Measurements from ENCODE around the gene KIAA1755. TPM values are rescaled to one million over a fixed set of nuclear protein-coding genes. Genes with fewer than 3 reads are reported as not detected.

Gene KIAA1755
- total RNA-seq, 1 donor from 2014 or later, result 0.22 TPM

DNA sequence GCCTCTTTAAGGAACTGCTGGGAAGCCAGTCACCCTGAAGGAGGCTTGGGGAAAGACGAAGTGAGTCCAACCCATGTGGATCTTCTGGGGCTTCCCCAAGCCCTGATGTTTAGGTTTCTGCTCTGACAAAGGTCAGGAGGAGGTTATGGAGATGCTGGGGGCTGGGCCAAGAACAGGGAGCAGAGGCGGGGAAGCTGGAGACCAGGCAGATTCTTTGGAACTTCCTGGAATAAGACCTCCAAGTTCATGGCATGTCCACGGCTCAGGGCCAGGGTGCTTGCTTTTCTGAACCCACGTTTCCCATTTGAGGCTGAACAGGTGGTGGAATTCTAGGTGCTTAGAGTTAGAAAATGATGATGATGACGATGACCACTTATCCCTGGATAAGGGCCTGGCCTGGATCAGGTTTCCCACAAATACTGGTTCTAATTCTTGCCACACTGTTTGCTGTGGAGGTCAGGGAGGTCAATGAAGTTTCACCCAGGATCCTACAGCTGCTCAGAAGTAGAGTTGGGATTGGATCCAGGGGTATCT lies 65.5 kb downstream of the KIAA1755 start:
- no peaks in the 10 kb centered on the region for H3K27me3 ChIP-seq
- peaks cover 7% of the 10 kb centered on the region for H3K27me3 Mint-ChIP-seq (ENCODE audit: insufficient read depth, low read depth)

DNA sequence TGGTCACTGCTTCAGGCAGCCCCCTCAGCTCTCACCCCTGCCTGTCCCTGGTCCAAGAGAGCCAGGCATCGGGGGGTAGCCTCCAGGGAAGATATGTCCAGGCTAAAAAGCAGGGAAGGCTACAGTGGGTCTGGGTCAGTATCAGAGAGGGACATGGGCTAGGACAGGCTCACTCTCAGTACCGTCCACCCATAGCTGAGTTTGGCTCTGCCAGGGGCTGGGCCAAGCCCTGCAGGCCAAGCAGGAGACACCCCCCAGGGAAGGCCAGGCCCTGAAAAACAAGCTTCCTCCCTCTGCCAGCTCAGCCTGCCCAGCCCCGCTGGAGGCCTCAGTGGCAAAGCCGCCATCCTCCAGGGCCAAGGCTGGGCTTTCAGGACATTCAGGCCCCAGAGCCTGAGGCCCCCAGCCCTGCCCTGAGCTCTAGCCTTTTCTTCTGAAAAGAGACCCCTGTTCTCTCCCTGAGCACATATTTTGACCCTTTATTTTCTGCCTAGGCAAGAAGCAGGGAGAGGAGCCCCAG lies 66.9 kb downstream of the KIAA1755 start:
- no peak overlapping the region for H3K27ac Mint-ChIP-seq

More for the DNA sequence above, 65.5 kb downstream of the KIAA1755 start:
- H3K27ac ChIP-seq, result no peak overlapping the region
- H2AFZ ChIP-seq (replicated peaks), result no peak overlapping the region
- H3K27ac Mint-ChIP-seq, result peak overlapping the region; percentile 78
- no peaks in the 10 kb centered on the region for H3K36me3 ChIP-seq
- H3K79me2 ChIP-seq (ENCODE audit: low read depth), result no peaks in the 10 kb centered on the region
- H3K36me3 Mint-ChIP-seq, result no peaks in the 10 kb centered on the region
- H3K4me3 Mint-ChIP-seq, result no peak overlapping the region
- H4K20me1 ChIP-seq (ENCODE audit: low read depth), result no peaks in the 10 kb centered on the region
- TF ChIP-seq EZH2 (IDR thresholded peaks at IDR 0.05), result no peak
- TF ChIP-seq, protein P1, sequence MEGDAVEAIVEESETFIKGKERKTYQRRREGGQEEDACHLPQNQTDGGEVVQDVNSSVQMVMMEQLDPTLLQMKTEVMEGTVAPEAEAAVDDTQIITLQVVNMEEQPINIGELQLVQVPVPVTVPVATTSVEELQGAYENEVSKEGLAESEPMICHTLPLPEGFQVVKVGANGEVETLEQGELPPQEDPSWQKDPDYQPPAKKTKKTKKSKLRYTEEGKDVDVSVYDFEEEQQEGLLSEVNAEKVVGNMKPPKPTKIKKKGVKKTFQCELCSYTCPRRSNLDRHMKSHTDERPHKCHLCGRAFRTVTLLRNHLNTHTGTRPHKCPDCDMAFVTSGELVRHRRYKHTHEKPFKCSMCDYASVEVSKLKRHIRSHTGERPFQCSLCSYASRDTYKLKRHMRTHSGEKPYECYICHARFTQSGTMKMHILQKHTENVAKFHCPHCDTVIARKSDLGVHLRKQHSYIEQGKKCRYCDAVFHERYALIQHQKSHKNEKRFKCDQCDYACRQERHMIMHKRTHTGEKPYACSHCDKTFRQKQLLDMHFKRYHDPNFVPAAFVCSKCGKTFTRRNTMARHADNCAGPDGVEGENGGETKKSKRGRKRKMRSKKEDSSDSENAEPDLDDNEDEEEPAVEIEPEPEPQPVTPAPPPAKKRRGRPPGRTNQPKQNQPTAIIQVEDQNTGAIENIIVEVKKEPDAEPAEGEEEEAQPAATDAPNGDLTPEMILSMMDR (IDR thresholded peaks at IDR 0.05), result no peak
- TF ChIP-seq EZH2phosphoT487 (IDR thresholded peaks at IDR 0.05), result no peak
- H3F3A ChIP-seq (ENCODE audit: low read depth), result peaks cover 7% of the 10 kb centered on the region
- H3K9ac ChIP-seq, result no peak overlapping the region
- no peak overlapping the region for H3K4me3 ChIP-seq
- no peak for DNase-seq (ENCODE audit: low spot score)
- H3K4me1 ChIP-seq, result peaks cover 10% of the 10 kb centered on the region
- no peaks in the 10 kb centered on the region for H3K9me3 ChIP-seq (ENCODE audit: low read depth)
- no peak overlapping the region for H3K4me2 ChIP-seq
- H3K4me1 Mint-ChIP-seq, result peaks cover 17% of the 10 kb centered on the region
- peaks cover 5% of the 10 kb centered on the region for H3K9me3 Mint-ChIP-seq

DNA sequence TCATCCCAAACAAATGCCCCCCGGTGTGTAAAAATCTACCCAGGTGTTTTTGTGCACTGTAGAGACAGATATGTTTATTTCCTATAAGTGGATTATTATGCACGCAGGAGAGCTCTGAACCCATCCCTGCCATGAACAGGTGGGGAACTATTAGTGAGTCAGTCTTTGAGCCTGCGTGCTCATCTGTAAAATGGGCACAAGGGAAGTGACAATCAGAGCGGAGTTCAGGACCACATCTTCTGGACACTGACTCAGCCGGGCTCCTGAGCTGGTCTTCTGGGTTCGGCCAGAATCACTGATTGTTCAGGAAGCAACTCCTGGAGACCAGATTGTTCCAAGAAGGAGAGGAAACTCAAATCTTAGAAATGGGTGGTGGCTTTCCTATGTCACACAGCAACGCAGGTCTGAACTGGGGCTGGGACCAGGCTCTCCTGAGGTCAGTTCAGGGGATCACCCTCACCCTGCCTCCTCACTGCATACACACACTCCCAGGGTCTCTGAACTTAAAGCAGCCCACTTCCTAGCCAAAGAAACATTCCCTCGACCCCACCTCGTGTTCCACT lies 68.1 kb downstream of the KIAA1755 start:
- Mint-ChIP-seq H3K36me3 (no peaks in the 10 kb centered on the region), H3K9me3 (peaks cover 5% of the 10 kb centered on the region), H3K27me3 (ENCODE audit: insufficient read depth, low read depth) (peaks cover 10% of the 10 kb centered on the region), H3K27ac (no peak overlapping the region), H3K4me3 (no peak overlapping the region), H3K4me1 (peaks cover 16% of the 10 kb centered on the region)
- H3K36me3 ChIP-seq, result no peaks in the 10 kb centered on the region
- no peak overlapping the region for H2AFZ ChIP-seq (replicated peaks)
- no peak overlapping the region for H3K27ac ChIP-seq
- H4K20me1 ChIP-seq (ENCODE audit: low read depth), result no peaks in the 10 kb centered on the region
- H3K4me2 ChIP-seq, result no peak overlapping the region
- H3K9me3 ChIP-seq (ENCODE audit: low read depth), result no peaks in the 10 kb centered on the region
- no peak overlapping the region for H3K9ac ChIP-seq
- no peak for DNase-seq (ENCODE audit: low spot score)
- H3K4me1 ChIP-seq, result peaks cover 5% of the 10 kb centered on the region
- H3K79me2 ChIP-seq (ENCODE audit: low read depth), result no peaks in the 10 kb centered on the region
- H3F3A ChIP-seq (ENCODE audit: low read depth), result no peaks in the 10 kb centered on the region
- no peak for TF ChIP-seq EZH2 (IDR thresholded peaks at IDR 0.05)
- TF ChIP-seq, protein P1 (IDR thresholded peaks at IDR 0.05), result no peak
- TF ChIP-seq EZH2phosphoT487 (IDR thresholded peaks at IDR 0.05), result no peak
- H3K27me3 ChIP-seq, result no peaks in the 10 kb centered on the region
- H3K4me3 ChIP-seq, result no peak overlapping the region

More for the DNA sequence above, 66.9 kb downstream of the KIAA1755 start:
- TF ChIP-seq, protein P1 (IDR thresholded peaks at IDR 0.05), result no peak
- TF ChIP-seq EZH2 (IDR thresholded peaks at IDR 0.05) (no peak), EZH2phosphoT487 (IDR thresholded peaks at IDR 0.05) (no peak)
- no peaks in the 10 kb centered on the region for H3K27me3 ChIP-seq
- H2AFZ ChIP-seq (replicated peaks), result no peak overlapping the region
- Mint-ChIP-seq H3K27me3 (ENCODE audit: insufficient read depth, low read depth) (peaks cover 7% of the 10 kb centered on the region), H3K36me3 (no peaks in the 10 kb centered on the region), H3K4me3 (no peak overlapping the region), H3K9me3 (peaks cover 5% of the 10 kb centered on the region), H3K4me1 (peaks cover 16% of the 10 kb centered on the region)
- H3K9ac ChIP-seq, result no peak overlapping the region
- no peak overlapping the region for H3K4me2 ChIP-seq
- no peak overlapping the region for H3K4me3 ChIP-seq
- no peaks in the 10 kb centered on the region for H3K79me2 ChIP-seq (ENCODE audit: low read depth)
- H3K36me3 ChIP-seq, result no peaks in the 10 kb centered on the region
- no peak for DNase-seq (ENCODE audit: low spot score)
- peaks cover 10% of the 10 kb centered on the region for H3K4me1 ChIP-seq
- no peak overlapping the region for H3K27ac ChIP-seq
- peaks cover 6% of the 10 kb centered on the region for H3F3A ChIP-seq (ENCODE audit: low read depth)
- H3K9me3 ChIP-seq (ENCODE audit: low read depth), result no peaks in the 10 kb centered on the region
- no peaks in the 10 kb centered on the region for H4K20me1 ChIP-seq (ENCODE audit: low read depth)

Measured in neural progenitor cell (in vitro differentiated cells).